HFF-Myc (cell line): ENCODE data around the gene MRPL34.
A peak's percentile ranks its signal among the peaks of the same experiment; 100 is the strongest.

Experiments used
- DNase-seq: peaks from one replicate; pipeline ENCODE4 v3.0.0-alpha.2; 2011; ENCODE audit warnings: low read depth; ENCODE audit errors: extremely low read depth
- H3K4me3 ChIP-seq: replicated peaks from 2 replicates; pipeline ENCODE4 v1.5.1; 2011; ENCODE audit warnings: low read depth, mild to moderate bottlenecking, control low read depth, low read length
- TF ChIP-seq, protein P1 (sequence below): IDR thresholded peaks from 2 replicates; pipeline ENCODE4 v1.5.1; 2012; ENCODE audit warnings: mild to moderate bottlenecking, low read depth, low read length, control low read depth; ENCODE audit errors: missing control alignments

The MRPL34 gene

DNA sequence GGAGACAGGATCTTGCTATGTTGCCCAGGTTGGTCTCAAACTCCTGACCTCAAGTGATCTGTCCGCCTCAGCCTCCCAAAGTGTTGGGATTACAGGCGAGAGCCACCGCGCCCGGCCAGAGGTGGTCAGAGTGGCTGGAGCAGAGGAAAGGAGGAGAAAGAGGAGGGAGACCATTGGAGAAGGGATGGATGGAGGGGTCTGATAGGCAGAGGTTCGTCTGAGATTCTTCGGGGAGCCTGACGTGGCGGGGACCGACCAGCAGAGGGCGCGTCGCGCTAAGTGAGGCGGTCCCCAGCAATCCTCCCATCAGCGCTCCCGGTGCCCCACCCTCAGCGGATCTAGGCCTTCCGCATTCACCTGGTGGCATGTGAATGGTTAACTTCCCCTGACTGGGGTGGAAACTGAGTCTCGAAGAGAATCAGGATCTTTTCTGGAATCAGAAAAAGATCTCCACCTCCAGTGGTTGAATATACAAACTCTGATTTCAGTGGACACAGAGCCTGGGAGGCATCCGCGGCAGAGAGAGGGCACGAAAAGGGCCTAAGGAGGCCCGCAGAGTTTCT, 40.5 kb downstream of the MRPL34 start:
- DNase-seq: no peak

DNA sequence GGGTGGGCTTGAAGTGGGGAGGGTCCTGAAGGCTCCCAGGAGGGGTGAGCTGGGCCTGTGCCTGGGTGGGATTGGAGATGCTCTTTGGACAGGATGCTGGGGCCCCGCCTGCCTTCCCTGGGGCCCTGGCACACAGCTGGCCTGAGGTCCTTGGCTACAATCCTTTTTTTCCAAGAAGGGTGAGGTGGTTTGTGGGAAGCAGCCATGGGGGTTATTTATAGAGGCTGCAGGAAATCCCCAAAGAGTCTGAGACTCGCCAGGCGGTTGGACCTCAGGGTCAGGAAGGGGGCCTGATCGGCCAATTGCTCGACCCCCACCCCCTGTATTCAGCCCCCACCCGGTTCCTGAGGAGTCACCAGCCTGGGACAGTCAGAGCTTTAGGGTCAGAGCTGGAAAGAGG, 41.7 kb downstream of the MRPL34 start:
- DNase-seq: no peak
- TF ChIP-seq, protein P1, sequence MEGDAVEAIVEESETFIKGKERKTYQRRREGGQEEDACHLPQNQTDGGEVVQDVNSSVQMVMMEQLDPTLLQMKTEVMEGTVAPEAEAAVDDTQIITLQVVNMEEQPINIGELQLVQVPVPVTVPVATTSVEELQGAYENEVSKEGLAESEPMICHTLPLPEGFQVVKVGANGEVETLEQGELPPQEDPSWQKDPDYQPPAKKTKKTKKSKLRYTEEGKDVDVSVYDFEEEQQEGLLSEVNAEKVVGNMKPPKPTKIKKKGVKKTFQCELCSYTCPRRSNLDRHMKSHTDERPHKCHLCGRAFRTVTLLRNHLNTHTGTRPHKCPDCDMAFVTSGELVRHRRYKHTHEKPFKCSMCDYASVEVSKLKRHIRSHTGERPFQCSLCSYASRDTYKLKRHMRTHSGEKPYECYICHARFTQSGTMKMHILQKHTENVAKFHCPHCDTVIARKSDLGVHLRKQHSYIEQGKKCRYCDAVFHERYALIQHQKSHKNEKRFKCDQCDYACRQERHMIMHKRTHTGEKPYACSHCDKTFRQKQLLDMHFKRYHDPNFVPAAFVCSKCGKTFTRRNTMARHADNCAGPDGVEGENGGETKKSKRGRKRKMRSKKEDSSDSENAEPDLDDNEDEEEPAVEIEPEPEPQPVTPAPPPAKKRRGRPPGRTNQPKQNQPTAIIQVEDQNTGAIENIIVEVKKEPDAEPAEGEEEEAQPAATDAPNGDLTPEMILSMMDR: no peak
- H3K4me3 ChIP-seq: no peak overlapping the region

More for the DNA sequence above, 40.5 kb downstream of the MRPL34 start:
- TF ChIP-seq, protein P1: peak; percentile 94
- H3K4me3 ChIP-seq: no peak overlapping the region

DNA sequence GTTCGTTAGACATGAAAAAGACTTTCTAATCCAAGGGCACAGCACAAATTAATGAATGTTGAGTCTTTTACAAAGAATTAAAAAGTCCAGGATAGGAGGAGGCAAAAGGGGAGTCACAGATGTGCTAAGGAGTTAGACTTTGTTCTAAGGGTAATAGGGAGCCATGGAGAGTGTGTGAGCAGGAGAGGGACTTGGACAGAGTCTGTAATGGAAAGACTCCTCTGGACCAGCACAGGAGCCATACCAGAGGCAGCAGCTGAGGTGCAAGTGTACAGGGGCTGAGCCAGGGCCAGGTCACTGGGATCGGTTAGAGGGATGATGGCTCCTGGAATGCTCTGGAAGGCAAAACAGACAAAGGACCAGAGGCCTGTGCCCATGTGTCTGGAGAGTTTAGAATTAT, 42.2 kb downstream of the MRPL34 start:
- no peak overlapping the region for H3K4me3 ChIP-seq
- TF ChIP-seq, protein P1: no peak
- DNase-seq: no peak

DNA sequence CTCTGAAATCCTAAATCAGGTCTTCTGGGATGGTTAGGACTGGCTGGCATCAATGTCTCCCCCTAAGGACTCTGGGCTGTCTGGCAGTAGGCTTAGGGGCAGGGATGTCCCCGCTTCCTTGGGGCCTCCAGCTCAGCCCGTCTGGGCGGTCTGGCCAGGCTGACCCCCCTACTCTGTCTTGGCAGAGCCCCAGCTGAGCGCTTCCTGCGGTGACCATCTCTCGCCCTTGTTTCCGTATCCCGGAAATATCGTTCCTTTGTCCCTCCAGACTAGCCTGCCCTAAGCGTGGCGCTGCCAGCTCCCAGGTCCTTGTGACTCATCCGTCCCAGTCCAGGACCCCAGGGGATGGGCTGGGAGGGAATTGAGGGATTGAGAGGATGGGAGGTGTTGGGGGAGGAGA, 43.0 kb downstream of the MRPL34 start:
- TF ChIP-seq, protein P1: no peak
- H3K4me3 ChIP-seq: no peak overlapping the region
- DNase-seq: peak; percentile 46

DNA sequence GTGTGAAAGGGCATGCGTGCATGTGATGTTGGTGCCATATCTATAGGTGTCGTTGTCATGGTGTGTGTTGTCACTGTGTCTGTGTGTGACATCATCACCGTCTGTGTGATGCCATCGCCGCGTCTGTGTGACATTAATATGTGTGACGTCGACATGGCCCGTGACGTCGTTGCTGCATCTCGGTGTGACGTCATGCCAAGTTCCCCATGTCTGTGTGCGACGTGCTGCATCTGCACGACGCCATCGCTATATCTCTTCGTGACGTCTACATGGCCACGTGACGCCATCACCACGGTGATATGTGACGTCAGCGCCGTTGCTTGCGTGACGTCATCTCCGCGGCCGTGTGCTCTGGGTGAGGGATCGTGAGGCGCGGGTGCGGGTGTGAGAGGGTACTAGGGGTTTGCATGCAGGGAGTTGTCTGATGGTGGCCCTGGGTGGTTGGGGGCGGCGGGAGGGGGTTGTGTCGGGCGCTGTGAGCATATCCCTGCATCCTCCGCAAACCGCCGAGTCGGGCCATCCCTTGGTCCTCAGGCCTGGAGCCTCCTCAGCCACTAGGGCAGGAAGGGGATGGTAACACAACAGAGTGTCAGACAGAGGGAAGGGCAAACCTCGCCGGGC, 46.3 kb downstream of the MRPL34 start:
- H3K4me3 ChIP-seq: no peak overlapping the region
- no peak for DNase-seq
- TF ChIP-seq, protein P1: no peak

DNA sequence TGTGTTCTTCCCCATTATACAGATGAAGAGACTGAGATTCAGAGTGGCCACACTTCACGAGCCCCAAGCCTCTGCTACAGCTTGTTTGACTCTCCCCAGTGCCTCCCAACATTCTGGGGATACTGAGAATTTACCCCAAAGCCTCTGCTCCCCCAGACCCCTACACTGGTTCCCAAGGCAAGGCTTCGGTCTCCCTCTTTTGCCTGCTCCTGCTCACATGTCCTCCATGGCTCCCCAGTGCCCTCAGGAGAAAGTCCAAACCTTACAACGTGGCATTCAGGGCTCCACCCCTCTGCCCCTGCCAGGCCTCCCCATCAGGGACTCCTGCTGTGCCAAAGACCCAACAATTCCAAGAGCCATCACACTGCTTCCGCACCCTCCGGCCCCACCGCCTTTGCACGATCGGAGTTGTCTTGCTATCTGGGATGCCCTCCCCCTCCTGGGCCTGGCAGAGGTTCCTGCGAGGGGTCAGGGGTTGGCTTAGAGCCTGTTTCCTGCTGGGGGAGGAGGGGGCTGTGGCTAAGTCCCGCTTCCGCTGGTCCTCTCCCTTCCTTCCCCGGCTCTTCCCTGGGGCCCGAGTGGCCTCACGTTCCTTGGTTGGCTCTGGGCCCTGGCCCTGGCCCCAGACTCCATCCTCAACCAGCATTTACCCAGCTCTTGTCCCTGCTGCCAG, 47.1 kb downstream of the MRPL34 start:
- H3K4me3 ChIP-seq: no peak overlapping the region
- TF ChIP-seq, protein P1: no peak
- no peak for DNase-seq
